Right atrium auricular region (tissue), 2 donors: ENCODE data around the gene RBBP5. TPM values are rescaled to one million over a fixed set of nuclear protein-coding genes. Genes with fewer than 3 reads are reported as not detected.

ENCODE experiments used
- DNase-seq: peaks from one replicate; pipeline ENCODE4 v3.0.0-alpha.2; 2019; ENCODE audit warnings: low spot score
- H3K27ac ChIP-seq, 2 donors: fragments of 200-600 bp; sonication (generic); 1 replicate in 1 of 2; 2 replicates in 1 of 2; pipeline ENCODE4 v1.5.1; 2016 to 2019
- H3K27me3 ChIP-seq, 2 donors: fragments of 200-600 bp; sonication (generic); one replicate each; pipeline versions ENCODE4 v1.5.1 to v1.6.0; 2017 to 2019
- H3K36me3 ChIP-seq: fragments of 200-600 bp; sonication (generic); one replicate; pipeline ENCODE4 v1.5.1; 2016
- H3K4me1 ChIP-seq, 2 donors: fragments of 200-600 bp; sonication (generic); one replicate each; pipeline versions ENCODE4 v1.5.1 to v1.6.0; 2017 to 2019
- H3K4me3 ChIP-seq, 2 donors: fragments of 200-600 bp; sonication (generic); 1 replicate in 1 of 2; 2 replicates in 1 of 2; pipeline ENCODE4 v1.5.1; 2017 to 2019; ENCODE audit warnings: mild to moderate bottlenecking in 1 of 2, moderate library complexity in 1 of 2
- H3K9me3 ChIP-seq, 2 donors: fragments of 200-600 bp; sonication (generic); one replicate each; pipeline ENCODE4 v1.5.1; 2019
- CTCF ChIP-seq, 2 donors: fragments of 200-600 bp; sonication (generic); IDR thresholded peaks; one replicate each; pipeline ENCODE4 v1.5.1; 2019; ENCODE audit warnings: antibody characterized with exemption in 2 of 2
- total RNA-seq, 2 donors: library from RNA; depleted of rRNA; stranded (reverse); fragments of >200 nt; gene quantifications; one replicate each; pipeline ENCODE4 v1.1.0, GENCODE V29; 2016

Gene RBBP5
- total RNA-seq, 2 donors from 2014 or later, result 10.3 to 12.4 TPM

- Histone ChIP-seq H3K4me3 (no peak overlapping the region), H3K4me1 (peaks cover 0 to 13% of the 10 kb centered on the region in 2 donors), H3K27me3 (no peaks in the 10 kb centered on the region), H3K36me3 (no peaks in the 10 kb centered on the region), H3K27ac (no peak overlapping the region), H3K9me3 (no peaks in the 10 kb centered on the region)
- no peak for DNase-seq
- no peak for TF ChIP-seq CTCF (IDR thresholded peaks at IDR 0.05)
Observed at GRCh38 chr1:205076245-205076761, 45.5 kb downstream of the RBBP5 start.

- H3K36me3 ChIP-seq, result no peaks in the 10 kb centered on the region
- no peak for DNase-seq
Observed at GRCh38 chr1:205075642-205076155, 46.1 kb downstream of the RBBP5 start.

GRCh38 chr1:205074513-205074912, 47.3 kb downstream of the RBBP5 start:
- DNase-seq, result no peak
- no peak for TF ChIP-seq CTCF (IDR thresholded peaks at IDR 0.05)
- H3K27ac ChIP-seq, result no peak overlapping the region

More at GRCh38 chr1:205075642-205076155, 46.1 kb downstream of the RBBP5 start:
- H3K4me3 ChIP-seq, result no peak overlapping the region
- no peak for TF ChIP-seq CTCF (IDR thresholded peaks at IDR 0.05)
- peaks cover 0 to 13% of the 10 kb centered on the region in 2 donors for H3K4me1 ChIP-seq
- no peaks in the 10 kb centered on the region for H3K27me3 ChIP-seq
- H3K27ac ChIP-seq, result no peak overlapping the region
- no peaks in the 10 kb centered on the region for H3K9me3 ChIP-seq

GRCh38 chr1:205074084-205074483, 47.7 kb downstream of the RBBP5 start:
- H3K9me3 ChIP-seq, result no peaks in the 10 kb centered on the region
- no peaks in the 10 kb centered on the region for H3K27me3 ChIP-seq
- DNase-seq, result no peak
- peaks cover 0 to 13% of the 10 kb centered on the region in 2 donors for H3K4me1 ChIP-seq
- no peaks in the 10 kb centered on the region for H3K36me3 ChIP-seq
- no peak for TF ChIP-seq CTCF (IDR thresholded peaks at IDR 0.05)
- H3K27ac ChIP-seq, result no peak overlapping the region
- no peak overlapping the region for H3K4me3 ChIP-seq

More at GRCh38 chr1:205074513-205074912, 47.3 kb downstream of the RBBP5 start:
- H3K4me1 ChIP-seq, result peaks cover 0 to 13% of the 10 kb centered on the region in 2 donors
- no peaks in the 10 kb centered on the region for H3K9me3 ChIP-seq
- H3K27me3 ChIP-seq, result no peaks in the 10 kb centered on the region
- H3K4me3 ChIP-seq, result no peak overlapping the region
- H3K36me3 ChIP-seq, result no peaks in the 10 kb centered on the region

- TF ChIP-seq CTCF (IDR thresholded peaks at IDR 0.05), result no peak
- Histone ChIP-seq H3K36me3 (no peaks in the 10 kb centered on the region), H3K4me1 (peaks cover 0 to 18% of the 10 kb centered on the region in 2 donors), H3K9me3 (no peaks in the 10 kb centered on the region), H3K27me3 (no peaks in the 10 kb centered on the region), H3K27ac (no peak overlapping the region), H3K4me3 (no peak overlapping the region)
- no peak for DNase-seq
Observed at GRCh38 chr1:205073511-205073910, 48.3 kb downstream of the RBBP5 start.

- Histone ChIP-seq H3K4me3 (no peak overlapping the region), H3K27ac (no peak overlapping the region), H3K27me3 (no peaks in the 10 kb centered on the region), H3K4me1 (peaks cover 0 to 19% of the 10 kb centered on the region in 2 donors), H3K9me3 (no peaks in the 10 kb centered on the region), H3K36me3 (no peaks in the 10 kb centered on the region)
- no peak for DNase-seq
- TF ChIP-seq CTCF (IDR thresholded peaks at IDR 0.05), result no peak
Observed at GRCh38 chr1:205072881-205073280, 48.9 kb downstream of the RBBP5 start.
